ENCODE measurements around the gene CAPN3.

The CAPN3 gene

GRCh38 chr15:42364529-42364928 is 5.2 kb downstream of the CAPN3 start:
- Histone ChIP-seq H3K9ac (ENCODE audit: low read depth, low read length) (no peak overlapping the region), H3K9me3 (ENCODE audit: control insufficient read depth, insufficient read depth, low read length) (0 out of 2 replicates have a peak, but pooled peaks cover 4% of the 10 kb centered on the region), H3K4me1 (ENCODE audit: insufficient read depth, low read length) (peaks cover 16% of the 10 kb centered on the region), H3K36me3 (ENCODE audit: insufficient read depth, low read length) (no peaks in the 10 kb centered on the region)

GRCh38 chr15:42365921-42366550 is 6.7 kb downstream of the CAPN3 start:
- Histone ChIP-seq H3K36me3 (ENCODE audit: insufficient read depth, low read length) (no peaks in the 10 kb centered on the region), H3K9me3 (ENCODE audit: control insufficient read depth, insufficient read depth, low read length) (0 out of 2 replicates have a peak, but pooled peaks cover 4% of the 10 kb centered on the region), H3K9ac (ENCODE audit: low read depth, low read length) (no peak overlapping the region), H3K4me1 (ENCODE audit: insufficient read depth, low read length) (peaks cover 16% of the 10 kb centered on the region)

GRCh38 chr15:42367041-42367440 is 7.7 kb downstream of the CAPN3 start:
- Histone ChIP-seq H3K36me3 (ENCODE audit: insufficient read depth, low read length) (no peaks in the 10 kb centered on the region), H3K4me1 (ENCODE audit: insufficient read depth, low read length) (peaks cover 16% of the 10 kb centered on the region), H3K9me3 (ENCODE audit: control insufficient read depth, insufficient read depth, low read length) (0 out of 2 replicates have a peak, but pooled peaks cover 4% of the 10 kb centered on the region), H3K9ac (ENCODE audit: low read depth, low read length) (no peak overlapping the region)

GRCh38 chr15:42368096-42368495 is 8.8 kb downstream of the CAPN3 start:
- Histone ChIP-seq H3K9ac (ENCODE audit: low read depth, low read length) (no peak overlapping the region), H3K9me3 (ENCODE audit: control insufficient read depth, insufficient read depth, low read length) (0 out of 2 replicates have a peak, but pooled peaks cover 4% of the 10 kb centered on the region), H3K4me1 (ENCODE audit: insufficient read depth, low read length) (peaks cover 13% of the 10 kb centered on the region), H3K36me3 (ENCODE audit: insufficient read depth, low read length) (no peaks in the 10 kb centered on the region)

GRCh38 chr15:42371096-42371495 is 11.8 kb downstream of the CAPN3 start:
- H3K9ac ChIP-seq (ENCODE audit: low read depth, low read length) = no peak overlapping the region
- H3K4me1 ChIP-seq (ENCODE audit: insufficient read depth, low read length) = no peaks in the 10 kb centered on the region
- H3K9me3 ChIP-seq (ENCODE audit: control insufficient read depth, insufficient read depth, low read length) = 0 out of 2 replicates have a peak, but pooled peaks cover 4% of the 10 kb centered on the region
- no peaks in the 10 kb centered on the region for H3K36me3 ChIP-seq (ENCODE audit: insufficient read depth, low read length)

GRCh38 chr15:42373274-42373673 is 14.0 kb downstream of the CAPN3 start:
- no peaks in the 10 kb centered on the region for H3K36me3 ChIP-seq (ENCODE audit: insufficient read depth, low read length)
- no peaks in the 10 kb centered on the region for H3K4me1 ChIP-seq (ENCODE audit: insufficient read depth, low read length)
- H3K9me3 ChIP-seq (ENCODE audit: control insufficient read depth, insufficient read depth, low read length) = 0 out of 2 replicates have a peak, but pooled peaks cover 4% of the 10 kb centered on the region
- H3K9ac ChIP-seq (ENCODE audit: low read depth, low read length) = no peak overlapping the region

GRCh38 chr15:42373936-42374335 is 14.6 kb downstream of the CAPN3 start:
- no peaks in the 10 kb centered on the region for H3K36me3 ChIP-seq (ENCODE audit: insufficient read depth, low read length)
- H3K9me3 ChIP-seq (ENCODE audit: control insufficient read depth, insufficient read depth, low read length) = 0 out of 2 replicates have a peak, but pooled peaks cover under 1% of the 10 kb centered on the region
- H3K4me1 ChIP-seq (ENCODE audit: insufficient read depth, low read length) = no peaks in the 10 kb centered on the region
- no peak overlapping the region for H3K9ac ChIP-seq (ENCODE audit: low read depth, low read length)

- no peaks in the 10 kb centered on the region for H3K9me3 ChIP-seq (ENCODE audit: control insufficient read depth, insufficient read depth, low read length)
- H3K36me3 ChIP-seq (ENCODE audit: insufficient read depth, low read length) = no peaks in the 10 kb centered on the region
- no peak overlapping the region for H3K9ac ChIP-seq (ENCODE audit: low read depth, low read length)
- H3K4me1 ChIP-seq (ENCODE audit: insufficient read depth, low read length) = no peaks in the 10 kb centered on the region
Observed at GRCh38 chr15:42374810-42375209, 15.5 kb downstream of the CAPN3 start.

GRCh38 chr15:42375252-42375651 is 16.0 kb downstream of the CAPN3 start:
- no peaks in the 10 kb centered on the region for H3K4me1 ChIP-seq (ENCODE audit: insufficient read depth, low read length)
- H3K9me3 ChIP-seq (ENCODE audit: control insufficient read depth, insufficient read depth, low read length) = no peaks in the 10 kb centered on the region
- H3K9ac ChIP-seq (ENCODE audit: low read depth, low read length) = no peak overlapping the region
- no peaks in the 10 kb centered on the region for H3K36me3 ChIP-seq (ENCODE audit: insufficient read depth, low read length)

GRCh38 chr15:42375941-42376340 is 16.6 kb downstream of the CAPN3 start:
- H3K9ac ChIP-seq (ENCODE audit: low read depth, low read length) = no peak overlapping the region
- H3K36me3 ChIP-seq (ENCODE audit: insufficient read depth, low read length) = no peaks in the 10 kb centered on the region
- H3K4me1 ChIP-seq (ENCODE audit: insufficient read depth, low read length) = no peaks in the 10 kb centered on the region
- no peaks in the 10 kb centered on the region for H3K9me3 ChIP-seq (ENCODE audit: control insufficient read depth, insufficient read depth, low read length)

GRCh38 chr15:42378011-42378410 is 18.7 kb downstream of the CAPN3 start:
- Histone ChIP-seq H3K9ac (ENCODE audit: low read depth, low read length) (no peak overlapping the region), H3K36me3 (ENCODE audit: insufficient read depth, low read length) (no peaks in the 10 kb centered on the region), H3K9me3 (ENCODE audit: control insufficient read depth, insufficient read depth, low read length) (no peaks in the 10 kb centered on the region), H3K4me1 (ENCODE audit: insufficient read depth, low read length) (no peaks in the 10 kb centered on the region)

GRCh38 chr15:42384597-42384996 is 25.3 kb downstream of the CAPN3 start:
- Histone ChIP-seq H3K9me3 (ENCODE audit: control insufficient read depth, insufficient read depth, low read length) (no peaks in the 10 kb centered on the region), H3K36me3 (ENCODE audit: insufficient read depth, low read length) (no peaks in the 10 kb centered on the region), H3K9ac (ENCODE audit: low read depth, low read length) (no peak overlapping the region), H3K4me1 (ENCODE audit: insufficient read depth, low read length) (peaks cover 12% of the 10 kb centered on the region)

- H3K36me3 ChIP-seq (ENCODE audit: insufficient read depth, low read length) = no peaks in the 10 kb centered on the region
- H3K4me1 ChIP-seq (ENCODE audit: insufficient read depth, low read length) = peaks cover 12% of the 10 kb centered on the region
- H3K9me3 ChIP-seq (ENCODE audit: control insufficient read depth, insufficient read depth, low read length) = no peaks in the 10 kb centered on the region
- H3K9ac ChIP-seq (ENCODE audit: low read depth, low read length) = no peak overlapping the region
Observed at GRCh38 chr15:42385206-42385979, 26.1 kb downstream of the CAPN3 start.

- Histone ChIP-seq H3K4me1 (ENCODE audit: insufficient read depth, low read length) (peaks cover 12% of the 10 kb centered on the region), H3K36me3 (ENCODE audit: insufficient read depth, low read length) (no peaks in the 10 kb centered on the region), H3K9ac (ENCODE audit: low read depth, low read length) (no peak overlapping the region), H3K9me3 (ENCODE audit: control insufficient read depth, insufficient read depth, low read length) (no peaks in the 10 kb centered on the region)
Observed at GRCh38 chr15:42385980-42386700, 26.8 kb downstream of the CAPN3 start.

Data from ES-I3 (cell line).